Measurements from ENCODE around the gene CAMTA1.

DNA sequence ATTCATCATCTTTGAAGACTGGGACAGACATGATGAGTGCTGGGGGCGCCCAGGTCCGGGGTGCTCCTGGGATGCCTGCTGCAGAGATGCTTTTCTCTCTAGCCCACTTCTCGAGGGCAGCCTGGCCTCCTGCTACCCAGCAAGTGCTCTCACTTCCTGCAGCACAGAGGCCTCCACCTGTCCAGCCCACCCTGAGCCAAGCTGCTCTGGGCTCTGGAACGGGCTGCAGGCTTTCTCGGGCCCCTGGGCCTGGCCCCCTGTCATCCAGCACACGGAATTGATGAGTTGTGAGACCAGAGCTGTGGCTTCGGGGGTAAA is 516.4 kb downstream of the CAMTA1 start:
- TF ChIP-seq, protein P1, sequence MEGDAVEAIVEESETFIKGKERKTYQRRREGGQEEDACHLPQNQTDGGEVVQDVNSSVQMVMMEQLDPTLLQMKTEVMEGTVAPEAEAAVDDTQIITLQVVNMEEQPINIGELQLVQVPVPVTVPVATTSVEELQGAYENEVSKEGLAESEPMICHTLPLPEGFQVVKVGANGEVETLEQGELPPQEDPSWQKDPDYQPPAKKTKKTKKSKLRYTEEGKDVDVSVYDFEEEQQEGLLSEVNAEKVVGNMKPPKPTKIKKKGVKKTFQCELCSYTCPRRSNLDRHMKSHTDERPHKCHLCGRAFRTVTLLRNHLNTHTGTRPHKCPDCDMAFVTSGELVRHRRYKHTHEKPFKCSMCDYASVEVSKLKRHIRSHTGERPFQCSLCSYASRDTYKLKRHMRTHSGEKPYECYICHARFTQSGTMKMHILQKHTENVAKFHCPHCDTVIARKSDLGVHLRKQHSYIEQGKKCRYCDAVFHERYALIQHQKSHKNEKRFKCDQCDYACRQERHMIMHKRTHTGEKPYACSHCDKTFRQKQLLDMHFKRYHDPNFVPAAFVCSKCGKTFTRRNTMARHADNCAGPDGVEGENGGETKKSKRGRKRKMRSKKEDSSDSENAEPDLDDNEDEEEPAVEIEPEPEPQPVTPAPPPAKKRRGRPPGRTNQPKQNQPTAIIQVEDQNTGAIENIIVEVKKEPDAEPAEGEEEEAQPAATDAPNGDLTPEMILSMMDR (IDR thresholded peaks at IDR 0.05; ENCODE audit: low read depth, low read length, missing input control): no peak
- no peak for TF ChIP-seq TAF1 (conservative IDR thresholded peaks at IDR 0.05)
- TF ChIP-seq RAD21 (IDR thresholded peaks at IDR 0.05): no peak
- TF ChIP-seq YY1 (IDR thresholded peaks at IDR 0.05): no peak
- TF ChIP-seq, protein P2, sequence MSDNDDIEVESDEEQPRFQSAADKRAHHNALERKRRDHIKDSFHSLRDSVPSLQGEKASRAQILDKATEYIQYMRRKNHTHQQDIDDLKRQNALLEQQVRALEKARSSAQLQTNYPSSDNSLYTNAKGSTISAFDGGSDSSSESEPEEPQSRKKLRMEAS (IDR thresholded peaks at IDR 0.05): no peak
- TF ChIP-seq, protein P3, sequence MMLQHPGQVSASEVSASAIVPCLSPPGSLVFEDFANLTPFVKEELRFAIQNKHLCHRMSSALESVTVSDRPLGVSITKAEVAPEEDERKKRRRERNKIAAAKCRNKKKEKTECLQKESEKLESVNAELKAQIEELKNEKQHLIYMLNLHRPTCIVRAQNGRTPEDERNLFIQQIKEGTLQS (IDR thresholded peaks at IDR 0.05): no peak
- TF ChIP-seq FOXA2 (IDR thresholded peaks at IDR 0.05): no peak
- no peak for TF ChIP-seq JUND (IDR thresholded peaks at IDR 0.05)

All from liver (tissue), 3 donors.